Suprapubic skin (tissue), 4 donors: ENCODE measurements around the gene VIPR1. TPM values are rescaled to one million over a fixed set of nuclear protein-coding genes. Genes with fewer than 3 reads are reported as not detected.
A peak's percentile ranks its signal among the peaks of the same experiment; 100 is the strongest.

Source experiments
- DNase-seq, 2 donors: peaks; one replicate each; pipeline ENCODE4 v3.0.0-alpha.2; 2019; ENCODE audit warnings: low spot score in 2 of 2
- H3K27ac ChIP-seq: fragments of 200-600 bp; sonication (generic); one replicate; pipeline ENCODE4 v1.5.1; 2019
- H3K27me3 ChIP-seq: fragments of 200-600 bp; sonication (generic); one replicate; pipeline ENCODE4 v1.5.1; 2019
- H3K36me3 ChIP-seq: fragments of 200-600 bp; sonication (generic); one replicate; pipeline ENCODE4 v1.5.1; 2019
- H3K4me1 ChIP-seq: fragments of 200-600 bp; sonication (generic); one replicate; pipeline ENCODE4 v1.5.1; 2019
- H3K4me3 ChIP-seq: fragments of 200-600 bp; sonication (generic); one replicate; pipeline ENCODE4 v1.5.1; 2019; ENCODE audit warnings: mild to moderate bottlenecking
- H3K9me3 ChIP-seq: fragments of 200-600 bp; sonication (generic); one replicate; pipeline ENCODE4 v1.5.1; 2019
- CTCF ChIP-seq, 2 donors: fragments of 200-600 bp in 1 of 2; fragments of 450-650 bp in 1 of 2; sonication (generic) in 1 of 2; IDR thresholded peaks; one replicate each; pipeline ENCODE4 v1.5.1; 2016 to 2019; ENCODE audit warnings: antibody characterized with exemption in 2 of 2, mild to moderate bottlenecking in 1 of 2, moderate library complexity in 1 of 2
- EP300 ChIP-seq: sonication (generic); formaldehyde crosslinking; IDR thresholded peaks from one replicate; pipeline ENCODE4 v1.6.1; 2017; ENCODE audit warnings: antibody characterized with exemption
- POLR2A ChIP-seq, 2 donors: fragments of 450-650 bp; IDR thresholded peaks; one replicate each; pipeline ENCODE4 v1.6.1; 2017; ENCODE audit warnings: antibody characterized with exemption in 2 of 2, mild to moderate bottlenecking in 2 of 2, moderate library complexity in 2 of 2
- POLR2AphosphoS5 ChIP-seq, 3 donors: sonication (generic); formaldehyde crosslinking; IDR thresholded peaks; one replicate each; pipeline ENCODE4 v1.6.1; 2017; ENCODE audit warnings: antibody characterized with exemption in 3 of 3
- WGBS: methylation state at CpG from one replicate; pipeline ENCODE4 v1.1.5; 2018; 5-methylcytosine and 5-hydroxymethylcytosine counted together
- total RNA-seq, 4 donors: library from RNA; depleted of rRNA; stranded (reverse); fragments of >200 nt; gene quantifications; one replicate each; pipeline ENCODE4 v1.1.0, GENCODE V29; 2016

VIPR1 gene
- total RNA-seq, 4 donors from 2014 or later = 39.8 to 148 (median 74.3) TPM

- H3K36me3 ChIP-seq = peaks cover 12% of the 10 kb centered on the region
- no peak overlapping the region for H3K4me3 ChIP-seq
- no peaks in the 10 kb centered on the region for H3K27me3 ChIP-seq
- TF ChIP-seq POLR2A (IDR thresholded peaks at IDR 0.05) = no peak
- TF ChIP-seq POLR2AphosphoS5 (IDR thresholded peaks at IDR 0.05) = no peak
- no peak for TF ChIP-seq EP300
- TF ChIP-seq CTCF (IDR thresholded peaks at IDR 0.05) = no peak
- no peak for DNase-seq
- no peak overlapping the region for H3K27ac ChIP-seq
- peaks cover 3% of the 10 kb centered on the region for H3K4me1 ChIP-seq
- 64% methylated on average over 7 of the region's 7 CpGs for WGBS
- H3K9me3 ChIP-seq = no peaks in the 10 kb centered on the region
Measured at GRCh38 chr3:42533161-42533897, 30.9 kb downstream of the VIPR1 start.

- H3K27me3 ChIP-seq = no peaks in the 10 kb centered on the region
- H3K4me1 ChIP-seq = peaks cover 14% of the 10 kb centered on the region
- H3K36me3 ChIP-seq = peaks cover 9% of the 10 kb centered on the region
- H3K9me3 ChIP-seq = no peaks in the 10 kb centered on the region
- TF ChIP-seq CTCF (IDR thresholded peaks at IDR 0.05) (peak in 1 of 2 donors; percentile 40), EP300 (no peak)
- H3K27ac ChIP-seq = no peak overlapping the region
- DNase-seq = no peak
- WGBS = 82% methylated on average over 26 of the region's 35 CpGs
- H3K4me3 ChIP-seq = no peak overlapping the region
Measured at GRCh38 chr3:42535981-42536784, 33.7 kb downstream of the VIPR1 start.

- H3K4me1 ChIP-seq = peaks cover 14% of the 10 kb centered on the region
- no peaks in the 10 kb centered on the region for H3K9me3 ChIP-seq
- TF ChIP-seq EP300 = no peak
- no peak for TF ChIP-seq POLR2A (IDR thresholded peaks at IDR 0.05)
- TF ChIP-seq CTCF (IDR thresholded peaks at IDR 0.05) = no peak
- no peak for TF ChIP-seq POLR2AphosphoS5 (IDR thresholded peaks at IDR 0.05)
- no peaks in the 10 kb centered on the region for H3K27me3 ChIP-seq
- H3K4me3 ChIP-seq = no peak overlapping the region
- DNase-seq = no peak
- no peak overlapping the region for H3K27ac ChIP-seq
- H3K36me3 ChIP-seq = peaks cover 2% of the 10 kb centered on the region
Measured at GRCh38 chr3:42537350-42537749, 34.9 kb downstream of the VIPR1 start.

- no peak for DNase-seq
- H3K4me3 ChIP-seq = no peak overlapping the region
- H3K27me3 ChIP-seq = no peaks in the 10 kb centered on the region
- no peaks in the 10 kb centered on the region for H3K9me3 ChIP-seq
- TF ChIP-seq POLR2AphosphoS5 (IDR thresholded peaks at IDR 0.05) = no peak
- TF ChIP-seq CTCF (IDR thresholded peaks at IDR 0.05) = peak; percentile 38 to 75
- WGBS = 64% methylated on average over 14 of the region's 14 CpGs
- peaks cover 19% of the 10 kb centered on the region for H3K4me1 ChIP-seq
- no peaks in the 10 kb centered on the region for H3K36me3 ChIP-seq
- H3K27ac ChIP-seq = no peak overlapping the region
Measured at GRCh38 chr3:42539871-42540714, 37.6 kb downstream of the VIPR1 start.

- TF ChIP-seq POLR2AphosphoS5 (IDR thresholded peaks at IDR 0.05) (no peak), CTCF (IDR thresholded peaks at IDR 0.05) (no peak), EP300 (no peak), POLR2A (IDR thresholded peaks at IDR 0.05) (no peak)
- no peak for DNase-seq
- no peak overlapping the region for H3K4me3 ChIP-seq
- no peaks in the 10 kb centered on the region for H3K36me3 ChIP-seq
- H3K4me1 ChIP-seq = peaks cover 24% of the 10 kb centered on the region
- H3K27me3 ChIP-seq = no peaks in the 10 kb centered on the region
- no peak overlapping the region for H3K27ac ChIP-seq
- no peaks in the 10 kb centered on the region for H3K9me3 ChIP-seq
- WGBS = 82% methylated on average over 2 of the region's 3 CpGs
Measured at GRCh38 chr3:42541079-42541478, 38.6 kb downstream of the VIPR1 start.
